ENCODE data around the gene AMD1.

Gene AMD1

DNA sequence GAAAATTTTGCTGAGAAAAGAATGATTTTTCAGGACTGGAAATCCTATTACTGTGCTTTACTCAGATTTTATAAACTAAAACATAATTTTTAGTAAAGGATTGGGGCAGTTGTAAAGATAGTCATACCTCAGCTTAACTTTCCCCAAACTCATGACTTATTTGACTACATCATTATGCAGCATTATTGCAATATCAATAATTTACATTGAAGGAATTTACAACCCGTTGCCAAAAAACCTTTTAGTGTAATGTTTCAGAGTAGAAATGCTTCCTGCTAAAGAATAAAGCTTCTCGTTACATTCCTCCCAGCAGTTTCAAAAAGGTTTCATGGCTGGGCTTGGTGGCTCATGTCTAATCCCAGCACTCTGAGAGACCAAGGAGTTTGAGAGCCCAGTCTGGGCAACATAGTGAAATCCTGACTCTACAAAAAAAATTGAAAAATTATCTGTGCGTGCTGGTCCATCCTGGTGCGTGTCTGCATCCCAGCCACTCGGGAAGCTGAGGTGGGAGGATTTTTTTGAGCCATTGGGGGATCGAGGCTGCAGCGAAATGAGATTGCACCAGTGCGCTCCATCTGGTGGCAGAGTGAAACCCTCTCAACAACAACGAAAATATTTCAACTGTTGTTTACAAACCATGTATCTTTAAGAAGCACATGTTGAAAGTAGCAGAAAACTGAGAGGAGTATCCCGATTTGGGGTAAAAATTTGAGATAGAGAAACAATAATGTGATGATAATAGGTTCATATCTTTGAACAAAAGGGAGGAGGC, 4.4 kb downstream of the AMD1 start:
- Histone ChIP-seq H3K9me3 (ENCODE audit: control insufficient read depth, low read length) (no peaks in the 10 kb centered on the region), H3K36me3 (ENCODE audit: control insufficient read depth, insufficient read depth, low read length) (peaks cover 28% of the 10 kb centered on the region), H3K4me3 (ENCODE audit: extremely low read depth, insufficient read depth, low read length, poor library complexity, severe bottlenecking) (peak overlapping the region; percentile 95), H3K27ac (ENCODE audit: low read depth, low read length, severe bottlenecking) (no peak overlapping the region), H3K4me1 (ENCODE audit: control insufficient read depth, insufficient read depth, low read length, poor library complexity, severe bottlenecking) (peaks cover 16% of the 10 kb centered on the region)
- WGBS, 2 experiments (ENCODE audit: insufficient coverage in 2 of 2) = 27 to 38% methylated on average over 4 to 5 of the region's 10 CpGs

GRCh38 chr6:110880651-110881050, 6.1 kb downstream of the AMD1 start:
- Histone ChIP-seq H3K36me3 (ENCODE audit: control insufficient read depth, insufficient read depth, low read length) (peaks cover 37% of the 10 kb centered on the region), H3K27ac (ENCODE audit: low read depth, low read length, severe bottlenecking) (no peak overlapping the region), H3K4me1 (ENCODE audit: control insufficient read depth, insufficient read depth, low read length, poor library complexity, severe bottlenecking) (peaks cover 19% of the 10 kb centered on the region), H3K4me3 (ENCODE audit: extremely low read depth, insufficient read depth, low read length, poor library complexity, severe bottlenecking) (no peak overlapping the region), H3K9me3 (ENCODE audit: control insufficient read depth, low read length) (no peaks in the 10 kb centered on the region)
- WGBS, 2 experiments (ENCODE audit: insufficient coverage in 2 of 2) = 95 to 100% methylated on average over 3 of the region's 9 CpGs

DNA sequence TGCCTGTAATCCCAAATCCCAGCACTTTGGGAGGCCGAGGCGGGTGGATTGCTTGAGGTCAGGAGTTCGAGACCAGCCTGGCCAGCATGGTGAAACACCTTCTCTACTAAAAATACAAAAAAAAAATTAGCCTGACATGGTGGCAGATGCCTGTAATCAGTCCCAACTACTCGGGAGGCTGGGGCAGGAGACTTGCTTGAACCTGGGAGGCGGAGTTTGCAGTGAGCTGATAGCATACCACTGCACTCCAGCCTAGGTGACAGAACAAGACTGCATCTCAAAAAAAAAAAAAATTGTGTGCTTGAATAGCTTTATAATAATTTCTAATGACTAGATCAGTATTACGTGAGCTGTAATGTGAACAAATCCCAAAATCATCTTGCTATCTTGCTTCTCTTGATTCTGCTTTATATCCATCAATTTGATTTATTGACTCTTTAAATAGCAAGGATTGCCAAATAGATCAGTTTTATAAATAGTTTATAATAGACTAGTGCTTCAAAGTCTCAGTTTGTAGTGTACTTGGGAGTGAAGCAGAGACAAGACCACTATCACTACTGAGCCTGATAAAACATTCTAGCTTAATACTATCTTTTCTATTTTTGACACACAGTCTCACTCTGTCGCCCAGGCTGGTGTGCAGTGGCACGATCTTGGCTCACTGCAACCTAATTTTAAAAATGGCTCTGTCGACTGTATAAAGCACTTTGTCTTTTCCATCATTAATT, 7.1 kb downstream of the AMD1 start:
- 88 to 93% methylated on average over 5 to 7 of the region's 9 CpGs for WGBS, 2 experiments (ENCODE audit: insufficient coverage in 2 of 2)
- no peaks in the 10 kb centered on the region for H3K9me3 ChIP-seq (ENCODE audit: control insufficient read depth, low read length)
- H3K4me1 ChIP-seq (ENCODE audit: control insufficient read depth, insufficient read depth, low read length, poor library complexity, severe bottlenecking) = peaks cover 19% of the 10 kb centered on the region
- H3K4me3 ChIP-seq (ENCODE audit: extremely low read depth, insufficient read depth, low read length, poor library complexity, severe bottlenecking) = no peak overlapping the region
- peaks cover 40% of the 10 kb centered on the region for H3K36me3 ChIP-seq (ENCODE audit: control insufficient read depth, insufficient read depth, low read length)
- no peak overlapping the region for H3K27ac ChIP-seq (ENCODE audit: low read depth, low read length, severe bottlenecking)

DNA sequence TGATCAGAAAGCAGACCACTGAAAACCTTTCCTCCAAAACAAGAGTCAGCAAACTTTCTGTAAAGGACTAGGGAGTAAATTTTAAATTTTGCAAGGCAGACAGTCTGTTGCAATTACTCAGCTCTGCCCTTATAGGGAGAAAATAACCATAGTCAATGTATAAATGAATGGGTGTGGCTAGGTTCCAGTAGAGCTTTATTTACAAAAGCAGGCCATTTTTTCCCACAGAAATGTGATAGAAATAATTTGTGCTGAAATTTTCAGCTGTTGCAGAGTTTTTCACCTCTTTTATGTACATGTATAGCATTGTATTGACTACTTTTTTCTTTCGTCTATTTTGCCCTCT, 7.7 kb downstream of the AMD1 start:
- Histone ChIP-seq H3K36me3 (ENCODE audit: control insufficient read depth, insufficient read depth, low read length) (peaks cover 40% of the 10 kb centered on the region), H3K4me1 (ENCODE audit: control insufficient read depth, insufficient read depth, low read length, poor library complexity, severe bottlenecking) (peaks cover 19% of the 10 kb centered on the region), H3K4me3 (ENCODE audit: extremely low read depth, insufficient read depth, low read length, poor library complexity, severe bottlenecking) (no peak overlapping the region), H3K27ac (ENCODE audit: low read depth, low read length, severe bottlenecking) (peak overlapping the region; percentile 3), H3K9me3 (ENCODE audit: control insufficient read depth, low read length) (no peaks in the 10 kb centered on the region)
- no CpG with 5 or more reads among the region's 1 CpG for WGBS, 2 experiments (ENCODE audit: insufficient coverage in 2 of 2)

DNA sequence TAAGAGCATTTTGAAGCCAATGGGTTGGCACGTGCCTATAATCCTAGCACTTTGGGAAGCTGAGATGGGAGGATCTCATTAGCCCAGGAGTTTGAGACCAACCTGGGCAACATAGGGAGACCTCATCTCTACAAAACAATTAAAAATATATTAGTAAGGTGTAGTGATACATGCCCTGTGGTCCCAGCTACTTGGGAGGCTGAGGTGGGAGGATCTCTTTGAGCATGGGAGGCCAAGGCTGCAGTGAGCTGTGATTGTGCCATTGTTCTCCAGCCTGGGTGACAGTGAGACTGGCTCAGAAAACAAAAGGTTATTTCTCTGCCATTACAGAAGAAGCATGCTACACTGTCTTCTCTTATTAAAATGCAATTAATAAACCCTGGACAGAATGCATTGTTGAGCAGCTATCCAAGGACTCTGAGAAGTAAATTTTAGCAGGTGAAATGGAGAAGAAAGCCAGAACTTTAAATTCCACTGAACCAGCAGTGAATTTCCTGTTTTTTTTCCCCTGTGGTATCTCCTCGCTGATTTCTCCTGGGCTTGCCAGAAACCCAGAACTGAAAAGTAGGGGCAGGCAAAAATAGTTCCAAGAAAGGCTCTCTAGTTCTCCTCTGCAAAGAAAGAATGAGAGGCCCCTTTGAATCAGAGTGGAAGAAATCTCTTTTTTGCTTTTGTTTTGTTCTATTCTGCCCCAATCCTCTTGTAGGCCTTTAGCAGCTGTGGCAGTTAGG, 8.4 kb downstream of the AMD1 start:
- WGBS, 2 experiments (ENCODE audit: insufficient coverage in 2 of 2) = 93 to 100% methylated on average over 2 of the region's 2 CpGs
- Histone ChIP-seq H3K4me3 (ENCODE audit: extremely low read depth, insufficient read depth, low read length, poor library complexity, severe bottlenecking) (no peak overlapping the region), H3K4me1 (ENCODE audit: control insufficient read depth, insufficient read depth, low read length, poor library complexity, severe bottlenecking) (peaks cover 13% of the 10 kb centered on the region), H3K9me3 (ENCODE audit: control insufficient read depth, low read length) (no peaks in the 10 kb centered on the region), H3K36me3 (ENCODE audit: control insufficient read depth, insufficient read depth, low read length) (peaks cover 47% of the 10 kb centered on the region), H3K27ac (ENCODE audit: low read depth, low read length, severe bottlenecking) (peak overlapping the region; percentile 36)

- Histone ChIP-seq H3K9me3 (ENCODE audit: control insufficient read depth, low read length) (no peaks in the 10 kb centered on the region), H3K36me3 (ENCODE audit: control insufficient read depth, insufficient read depth, low read length) (peaks cover 58% of the 10 kb centered on the region), H3K27ac (ENCODE audit: low read depth, low read length, severe bottlenecking) (no peak overlapping the region), H3K4me1 (ENCODE audit: control insufficient read depth, insufficient read depth, low read length, poor library complexity, severe bottlenecking) (peaks cover 9% of the 10 kb centered on the region), H3K4me3 (ENCODE audit: extremely low read depth, insufficient read depth, low read length, poor library complexity, severe bottlenecking) (no peak overlapping the region)
- 86 to 92% methylated on average over 2 to 3 of the region's 3 CpGs for WGBS, 2 experiments (ENCODE audit: insufficient coverage in 2 of 2)
These were observed 9.7 kb downstream of the AMD1 start for GRCh38 chr6:110884321-110884720.

DNA sequence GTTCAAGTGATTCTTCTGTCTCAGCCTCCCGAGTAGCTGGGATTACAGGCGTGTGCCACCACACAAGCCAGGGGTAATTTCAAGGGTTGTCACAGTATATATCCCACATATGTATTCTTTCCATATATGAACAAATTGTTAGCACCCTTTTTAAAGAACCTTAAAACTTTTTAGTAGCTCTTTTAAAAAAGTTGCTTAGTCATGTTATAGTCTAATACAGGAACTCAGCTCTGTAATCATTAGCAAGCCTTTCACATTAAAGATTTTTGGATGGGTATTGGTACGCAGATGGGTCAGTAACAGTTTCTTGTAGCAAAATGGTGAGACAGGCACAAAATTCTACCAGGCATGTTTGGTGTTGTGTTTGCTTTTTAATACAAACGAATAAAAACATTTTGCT, 10.9 kb downstream of the AMD1 start:
- no peak overlapping the region for H3K4me3 ChIP-seq (ENCODE audit: extremely low read depth, insufficient read depth, low read length, poor library complexity, severe bottlenecking)
- H3K27ac ChIP-seq (ENCODE audit: low read depth, low read length, severe bottlenecking) = no peak overlapping the region
- 92 to 100% methylated on average over 2 of the region's 4 CpGs for WGBS, 2 experiments (ENCODE audit: insufficient coverage in 2 of 2)
- peaks cover 5% of the 10 kb centered on the region for H3K4me1 ChIP-seq (ENCODE audit: control insufficient read depth, insufficient read depth, low read length, poor library complexity, severe bottlenecking)
- H3K36me3 ChIP-seq (ENCODE audit: control insufficient read depth, insufficient read depth, low read length) = peaks cover 69% of the 10 kb centered on the region
- H3K9me3 ChIP-seq (ENCODE audit: control insufficient read depth, low read length) = no peaks in the 10 kb centered on the region

- 94 to 100% methylated on average over 3 to 6 of the region's 7 CpGs for WGBS, 2 experiments (ENCODE audit: insufficient coverage in 2 of 2)
- peaks cover 72% of the 10 kb centered on the region for H3K36me3 ChIP-seq (ENCODE audit: control insufficient read depth, insufficient read depth, low read length)
These were observed 12.1 kb downstream of the AMD1 start for GRCh38 chr6:110886555-110887167.

GRCh38 chr6:110890288-110890687, 15.7 kb downstream of the AMD1 start:
- Histone ChIP-seq H3K4me3 (ENCODE audit: extremely low read depth, insufficient read depth, low read length, poor library complexity, severe bottlenecking) (no peak overlapping the region), H3K36me3 (ENCODE audit: control insufficient read depth, insufficient read depth, low read length) (peaks cover 82% of the 10 kb centered on the region), H3K9me3 (ENCODE audit: control insufficient read depth, low read length) (no peaks in the 10 kb centered on the region), H3K27ac (ENCODE audit: low read depth, low read length, severe bottlenecking) (no peak overlapping the region), H3K4me1 (ENCODE audit: control insufficient read depth, insufficient read depth, low read length, poor library complexity, severe bottlenecking) (no peaks in the 10 kb centered on the region)
- WGBS, 2 experiments (ENCODE audit: insufficient coverage in 2 of 2) = no CpG with 5 or more reads among the region's 1 CpG

More at GRCh38 chr6:110886555-110887167, 12.1 kb downstream of the AMD1 start:
- Histone ChIP-seq H3K4me1 (ENCODE audit: control insufficient read depth, insufficient read depth, low read length, poor library complexity, severe bottlenecking) (peaks cover 5% of the 10 kb centered on the region), H3K4me3 (ENCODE audit: extremely low read depth, insufficient read depth, low read length, poor library complexity, severe bottlenecking) (no peak overlapping the region), H3K9me3 (ENCODE audit: control insufficient read depth, low read length) (no peaks in the 10 kb centered on the region), H3K27ac (ENCODE audit: low read depth, low read length, severe bottlenecking) (no peak overlapping the region)

DNA sequence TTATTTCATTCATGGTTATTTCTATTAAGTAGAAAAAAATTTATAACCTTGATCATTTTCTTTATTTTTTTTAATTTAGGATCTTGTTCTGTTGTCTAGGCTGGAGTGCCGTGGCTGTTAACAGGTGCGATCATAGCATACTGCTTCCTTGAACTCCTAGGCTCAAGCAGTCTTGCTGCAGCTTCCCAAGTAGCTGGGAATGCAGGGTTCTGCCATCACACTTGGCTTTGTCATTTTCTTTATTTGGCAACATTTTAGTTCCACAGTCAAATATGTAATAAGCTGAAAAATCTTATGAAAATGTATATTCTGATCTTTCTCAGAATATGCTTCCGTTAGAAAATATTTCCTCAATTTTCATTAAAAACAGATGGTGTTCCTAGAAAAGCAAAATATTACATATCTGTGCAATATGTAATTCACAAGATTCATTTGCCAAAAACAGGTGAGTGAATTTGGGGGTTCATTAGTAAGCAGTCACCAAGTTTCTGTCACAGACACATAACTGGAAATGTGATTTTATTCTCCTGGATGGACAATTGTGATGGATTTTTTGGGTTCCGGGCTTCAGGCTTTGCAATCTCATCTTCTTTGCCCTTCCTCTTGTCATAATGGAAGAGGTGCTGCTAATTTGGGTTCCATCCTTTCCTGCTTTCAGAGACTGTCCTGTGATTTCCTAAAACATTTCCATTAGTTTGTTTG, 21.5 kb downstream of the AMD1 start:
- H3K27ac ChIP-seq (ENCODE audit: low read depth, low read length, severe bottlenecking) = no peak overlapping the region
- H3K4me3 ChIP-seq (ENCODE audit: extremely low read depth, insufficient read depth, low read length, poor library complexity, severe bottlenecking) = no peak overlapping the region
- H3K4me1 ChIP-seq (ENCODE audit: control insufficient read depth, insufficient read depth, low read length, poor library complexity, severe bottlenecking) = no peaks in the 10 kb centered on the region
- peaks cover 90% of the 10 kb centered on the region for H3K36me3 ChIP-seq (ENCODE audit: control insufficient read depth, insufficient read depth, low read length)
- 100% methylated on average over 2 of the region's 4 CpGs; no CpG with 5 or more reads in 1 of the 2 experiments for WGBS, 2 experiments (ENCODE audit: insufficient coverage in 2 of 2)
- H3K9me3 ChIP-seq (ENCODE audit: control insufficient read depth, low read length) = peaks cover 4% of the 10 kb centered on the region

Data from mesodermal cell (in vitro differentiated cells).